Testis (tissue), 3 donors: ENCODE measurements around the gene TECRL. TPM values are rescaled to one million over a fixed set of nuclear protein-coding genes. Genes with fewer than 3 reads are reported as not detected.

Source experiments
- DNase-seq: peaks from one replicate; pipeline ENCODE4 v3.0.0-alpha.2; 2019
- H3K27ac ChIP-seq, 2 donors: fragments of 200-600 bp; sonication (generic); one replicate each; pipeline ENCODE4 v1.5.1; 2019
- H3K27me3 ChIP-seq: fragments of 200-600 bp; sonication (generic); one replicate; pipeline ENCODE4 v1.5.1; 2019
- H3K36me3 ChIP-seq: fragments of 200-600 bp; sonication (generic); one replicate; pipeline ENCODE4 v1.5.1; 2017; ENCODE audit warnings: low read depth; ENCODE audit errors: missing control alignments
- H3K4me1 ChIP-seq: fragments of 200-600 bp; sonication (generic); one replicate; pipeline ENCODE4 v1.5.1; 2019
- H3K4me3 ChIP-seq, 2 donors: fragments of 200-600 bp; sonication (generic); one replicate each; pipeline ENCODE4 v1.5.1; 2017 to 2019
- H3K9me3 ChIP-seq: fragments of 200-600 bp; sonication (generic); one replicate; pipeline ENCODE4 v1.5.1; 2017
- CTCF ChIP-seq, 3 experiments: fragments of 450-650 bp in 2 of 3; fragments of 200-600 bp in 1 of 3; sonication (generic) in 1 of 3; IDR thresholded peaks; one replicate each; pipeline ENCODE4 v1.5.1; 2016 to 2019; ENCODE audit warnings: antibody characterized with exemption in 3 of 3, mild to moderate bottlenecking in 2 of 3, moderate library complexity in 1 of 3
- POLR2A ChIP-seq: fragments of 450-650 bp; IDR thresholded peaks from one replicate; pipeline ENCODE4 v1.6.1; 2017; ENCODE audit warnings: antibody characterized with exemption, mild to moderate bottlenecking, moderate library complexity
- WGBS, 2 donors: methylation state at CpG; one replicate each; pipeline ENCODE4 v1.1.5; 2018; 5-methylcytosine and 5-hydroxymethylcytosine counted together
- intact Hi-C: fragments of 100-400 bp; cut with DNase I; formaldehyde crosslinking; loops from one replicate; pipeline ENCODE4 v1.15.1; 2023; ENCODE audit warnings: low total_unique reads
- polyA plus RNA-seq: library from polyadenylated mRNA; stranded (reverse); fragments of 350-450 nt; fragmentation: Illumina TruSeq; extraction: RNeasy Lipid Tissue Mini Kit (QIAGEN cat#74804); gene quantifications from one replicate; pipeline ENCODE4 v1.2.3, GENCODE V29; 2014; ENCODE audit warnings: low read depth, low replicate concordance; ENCODE audit not compliant: insufficient read depth
- total RNA-seq, 2 donors: library from RNA; depleted of rRNA; stranded (reverse); fragments of >200 nt; gene quantifications; one replicate each; pipeline ENCODE4 v1.2.3, GENCODE V29; 2016

Gene TECRL
- total and polyA plus RNA-seq, 3 donors from 2014 or later = 0.37 to 0.62 TPM; not detected in 1

GRCh38 chr4:64385220-64385619 is 24.0 kb downstream of the TECRL start:
- Histone ChIP-seq H3K9me3 (no peaks in the 10 kb centered on the region), H3K4me3 (no peak overlapping the region), H3K36me3 (no peaks in the 10 kb centered on the region), H3K27me3 (no peaks in the 10 kb centered on the region), H3K27ac (no peak overlapping the region), H3K4me1 (no peaks in the 10 kb centered on the region)
- 83% methylated on average over 1 of the region's 1 CpG; no CpG with 5 or more reads in 1 of the 2 donors for WGBS, 2 donors
- intact Hi-C loops = no loop called here
- TF ChIP-seq CTCF (IDR thresholded peaks at IDR 0.05) (no peak), POLR2A (no peak)
- DNase-seq = no peak

GRCh38 chr4:64384237-64385203 is 24.7 kb downstream of the TECRL start:
- H3K27me3 ChIP-seq = no peaks in the 10 kb centered on the region
- no peak overlapping the region for H3K27ac ChIP-seq
- H3K4me3 ChIP-seq = no peak overlapping the region
- no peaks in the 10 kb centered on the region for H3K9me3 ChIP-seq
- no peaks in the 10 kb centered on the region for H3K36me3 ChIP-seq
- DNase-seq = no peak
- H3K4me1 ChIP-seq = no peaks in the 10 kb centered on the region
- WGBS, 2 donors = 100% methylated on average over 1 of the region's 1 CpG; no CpG with 5 or more reads in 1 of the 2 donors
- TF ChIP-seq CTCF (IDR thresholded peaks at IDR 0.05) (no peak), POLR2A (no peak)
- intact Hi-C loops = no loop called here

GRCh38 chr4:64368741-64369140 is 40.5 kb downstream of the TECRL start:
- H3K27me3 ChIP-seq = no peaks in the 10 kb centered on the region
- no peak overlapping the region for H3K27ac ChIP-seq
- no peaks in the 10 kb centered on the region for H3K4me1 ChIP-seq
- H3K9me3 ChIP-seq = no peaks in the 10 kb centered on the region
- DNase-seq = no peak
- H3K36me3 ChIP-seq = no peaks in the 10 kb centered on the region
- TF ChIP-seq POLR2A = no peak
- TF ChIP-seq CTCF (IDR thresholded peaks at IDR 0.05) = no peak
- no peak overlapping the region for H3K4me3 ChIP-seq
- intact Hi-C loops = no loop called here
- WGBS, 2 donors = 32 to 40% methylated on average over 1 of the region's 1 CpG

GRCh38 chr4:64361399-64361740 is 47.9 kb downstream of the TECRL start:
- Histone ChIP-seq H3K27me3 (no peaks in the 10 kb centered on the region), H3K36me3 (no peaks in the 10 kb centered on the region), H3K4me3 (no peak overlapping the region), H3K9me3 (no peaks in the 10 kb centered on the region), H3K4me1 (no peaks in the 10 kb centered on the region), H3K27ac (no peak overlapping the region)
- TF ChIP-seq CTCF (IDR thresholded peaks at IDR 0.05) = no peak
- no peak for TF ChIP-seq POLR2A
- intact Hi-C loops = no loop called here
- no peak for DNase-seq
